MM.1S (cell line): ENCODE measurements around the gene CTSH.

Experiments used
- DNase-seq: peaks from one replicate; pipeline ENCODE4 v3.0.0-alpha.2; 2015
- H2AFZ ChIP-seq: fragments of 300-600 bp; sonication (generic); 2 replicates; pipeline ENCODE4 v1.6.0; 2016; ENCODE audit warnings: antibody characterized with exemption, low read length
- H3F3A ChIP-seq: fragments of 300-600 bp; sonication (generic); 2 replicates; pipeline ENCODE4 v1.6.1; 2016; ENCODE audit warnings: mild to moderate bottlenecking, antibody characterized with exemption, low read length, moderate library complexity, mixed read lengths; ENCODE audit not compliant: insufficient read depth
- H3K27ac ChIP-seq: fragments of 300-600 bp; sonication (generic); 2 replicates; pipeline ENCODE4 v1.5.1; 2016; ENCODE audit warnings: mild to moderate bottlenecking, low read length
- H3K27me3 ChIP-seq: fragments of 300-600 bp; sonication (generic); replicated peaks from 2 replicates; pipeline ENCODE4 v1.6.0; 2016; ENCODE audit warnings: low read length; ENCODE audit not compliant: insufficient read depth
- H3K36me3 ChIP-seq: fragments of 300-600 bp; sonication (generic); replicated peaks from 2 replicates; pipeline ENCODE4 v1.6.1; 2016; ENCODE audit warnings: mild to moderate bottlenecking, low read length, mixed read lengths; ENCODE audit not compliant: insufficient read depth
- H3K4me1 ChIP-seq: fragments of 300-600 bp; sonication (generic); 2 replicates; pipeline ENCODE4 v1.6.1; 2016; ENCODE audit warnings: low read length, mixed read lengths
- H3K4me2 ChIP-seq: fragments of 300-600 bp; sonication (generic); 2 replicates; pipeline ENCODE4 v1.6.0; 2016; ENCODE audit warnings: low read depth, low read length
- H3K4me3 ChIP-seq: fragments of 300-600 bp; sonication (generic); 2 replicates; pipeline ENCODE4 v1.5.1; 2016; ENCODE audit warnings: low read length, mixed read lengths
- H3K79me2 ChIP-seq: fragments of 300-600 bp; sonication (generic); 2 replicates; pipeline ENCODE4 v1.6.1; 2016; ENCODE audit warnings: mixed run types, low read length, mixed read lengths
- H3K9ac ChIP-seq: fragments of 300-600 bp; sonication (generic); 2 replicates; pipeline ENCODE4 v1.6.1; 2016; ENCODE audit warnings: low read length, mixed read lengths
- H3K9me2 ChIP-seq: fragments of 300-600 bp; sonication (generic); replicated peaks from 2 replicates; pipeline ENCODE4 v1.6.1; 2016; ENCODE audit warnings: mild to moderate bottlenecking, low read length, mixed read lengths; ENCODE audit not compliant: insufficient read depth
- H3K9me3 ChIP-seq: fragments of 300-600 bp; sonication (generic); replicated peaks from 2 replicates; pipeline ENCODE4 v1.6.1; 2016; ENCODE audit warnings: mild to moderate bottlenecking, low read length, mixed read lengths; ENCODE audit not compliant: insufficient read depth
- H4K20me1 ChIP-seq: fragments of 300-600 bp; sonication (generic); 2 replicates; pipeline ENCODE4 v1.6.1; 2016; ENCODE audit warnings: mild to moderate bottlenecking, low read length, moderate library complexity, mixed read lengths; ENCODE audit not compliant: insufficient read depth
- EZH2 ChIP-seq: fragments of 300-600 bp; sonication (generic); optimal IDR thresholded peaks from 2 replicates; pipeline ENCODE3; 2017; ENCODE audit warnings: low read depth, mild to moderate bottlenecking, antibody characterized with exemption, low read length, mixed read lengths
- EZH2phosphoT487 ChIP-seq: fragments of 300-600 bp; sonication (generic); IDR thresholded peaks from 2 replicates; pipeline ENCODE4 v1.6.1; 2018; ENCODE audit warnings: antibody characterized with exemption, low read length
- TF ChIP-seq, protein P1 (sequence below): fragments of 300-600 bp; sonication (generic); IDR thresholded peaks from 2 replicates; pipeline ENCODE4 v1.5.1; 2016; ENCODE audit warnings: antibody characterized with exemption, low read length, mixed read lengths

Gene CTSH

DNA sequence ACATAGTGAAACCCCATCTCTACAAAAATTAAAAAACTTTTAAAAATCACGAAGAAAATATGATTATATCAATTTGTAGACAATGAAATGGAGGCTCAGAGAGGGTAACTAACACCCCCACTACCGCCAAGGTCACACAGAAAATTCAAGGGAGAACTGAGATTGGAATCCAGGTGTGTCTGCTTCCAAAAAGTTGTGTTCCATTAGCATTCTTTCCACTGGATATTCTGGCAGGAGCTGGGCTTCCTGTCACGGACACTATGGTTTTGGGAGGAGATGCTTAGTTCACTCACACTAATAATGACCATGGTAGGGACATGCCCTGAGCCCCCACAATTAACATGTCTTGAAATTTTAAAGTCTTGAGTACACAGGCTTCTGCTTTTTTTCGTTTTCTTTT, 28.8 kb downstream of the CTSH start:
- no peaks in the 10 kb centered on the region for H3K36me3 ChIP-seq
- no peaks in the 10 kb centered on the region for H3K27me3 ChIP-seq
- TF ChIP-seq EZH2 (no peak), EZH2phosphoT487 (no peak)
- TF ChIP-seq, protein P1, sequence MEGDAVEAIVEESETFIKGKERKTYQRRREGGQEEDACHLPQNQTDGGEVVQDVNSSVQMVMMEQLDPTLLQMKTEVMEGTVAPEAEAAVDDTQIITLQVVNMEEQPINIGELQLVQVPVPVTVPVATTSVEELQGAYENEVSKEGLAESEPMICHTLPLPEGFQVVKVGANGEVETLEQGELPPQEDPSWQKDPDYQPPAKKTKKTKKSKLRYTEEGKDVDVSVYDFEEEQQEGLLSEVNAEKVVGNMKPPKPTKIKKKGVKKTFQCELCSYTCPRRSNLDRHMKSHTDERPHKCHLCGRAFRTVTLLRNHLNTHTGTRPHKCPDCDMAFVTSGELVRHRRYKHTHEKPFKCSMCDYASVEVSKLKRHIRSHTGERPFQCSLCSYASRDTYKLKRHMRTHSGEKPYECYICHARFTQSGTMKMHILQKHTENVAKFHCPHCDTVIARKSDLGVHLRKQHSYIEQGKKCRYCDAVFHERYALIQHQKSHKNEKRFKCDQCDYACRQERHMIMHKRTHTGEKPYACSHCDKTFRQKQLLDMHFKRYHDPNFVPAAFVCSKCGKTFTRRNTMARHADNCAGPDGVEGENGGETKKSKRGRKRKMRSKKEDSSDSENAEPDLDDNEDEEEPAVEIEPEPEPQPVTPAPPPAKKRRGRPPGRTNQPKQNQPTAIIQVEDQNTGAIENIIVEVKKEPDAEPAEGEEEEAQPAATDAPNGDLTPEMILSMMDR = no peak
- H3F3A ChIP-seq = no peaks in the 10 kb centered on the region
- H3K79me2 ChIP-seq = no peaks in the 10 kb centered on the region
- no peak overlapping the region for H3K9ac ChIP-seq
- no peaks in the 10 kb centered on the region for H3K9me3 ChIP-seq
- H3K4me3 ChIP-seq = no peak overlapping the region
- no peak for DNase-seq
- no peak overlapping the region for H3K27ac ChIP-seq
- H3K9me2 ChIP-seq = no peaks in the 10 kb centered on the region
- no peak overlapping the region for H3K4me2 ChIP-seq
- H3K4me1 ChIP-seq = no peaks in the 10 kb centered on the region
- no peaks in the 10 kb centered on the region for H4K20me1 ChIP-seq
- no peak overlapping the region for H2AFZ ChIP-seq

DNA sequence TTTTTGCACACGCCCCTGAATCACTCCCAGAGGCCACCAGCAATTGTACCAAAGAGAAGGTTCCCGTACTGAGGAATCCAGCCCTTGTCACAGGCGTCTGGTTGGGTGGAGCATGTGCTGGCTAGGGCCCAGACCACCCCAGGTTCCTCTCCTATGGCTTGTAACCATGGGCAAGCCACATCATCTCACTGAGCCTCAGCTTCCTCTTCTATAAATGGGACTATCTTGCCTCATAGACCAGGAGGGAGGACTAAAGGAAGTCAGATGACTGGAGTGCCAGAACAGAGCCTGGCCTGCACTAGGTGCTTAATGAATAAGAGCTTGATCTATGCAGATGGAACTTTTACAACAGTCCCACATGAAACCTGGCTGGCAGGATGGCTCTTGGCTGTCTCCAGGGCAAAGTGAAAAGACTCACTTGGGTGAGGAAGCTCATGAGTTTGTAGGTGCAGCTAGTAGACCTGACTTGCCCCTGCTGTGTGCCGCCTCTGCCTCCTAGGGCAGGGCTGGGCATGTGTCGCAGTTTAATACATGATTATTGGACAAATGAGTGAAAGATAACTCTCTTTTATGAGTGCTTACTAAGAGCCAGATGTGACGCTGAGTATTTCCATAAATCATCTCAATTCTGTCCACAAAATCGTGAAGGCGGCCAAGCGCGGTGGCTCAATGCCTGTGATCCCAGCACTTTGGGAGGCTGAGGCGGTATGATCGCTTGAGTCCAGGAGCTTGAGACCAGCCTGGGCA, 29.3 kb downstream of the CTSH start:
- H3K9me3 ChIP-seq = no peaks in the 10 kb centered on the region
- no peak overlapping the region for H3K4me3 ChIP-seq
- no peaks in the 10 kb centered on the region for H3K36me3 ChIP-seq
- DNase-seq = no peak
- H3K9ac ChIP-seq = no peak overlapping the region
- no peaks in the 10 kb centered on the region for H3K4me1 ChIP-seq
- H3K79me2 ChIP-seq = no peaks in the 10 kb centered on the region
- H3K27me3 ChIP-seq = no peaks in the 10 kb centered on the region
- H3K9me2 ChIP-seq = no peaks in the 10 kb centered on the region
- H3F3A ChIP-seq = no peaks in the 10 kb centered on the region
- no peak overlapping the region for H3K4me2 ChIP-seq
- H4K20me1 ChIP-seq = no peaks in the 10 kb centered on the region
- H2AFZ ChIP-seq = no peak overlapping the region
- TF ChIP-seq, protein P1 = no peak
- TF ChIP-seq EZH2phosphoT487 (no peak), EZH2 (no peak)
- no peak overlapping the region for H3K27ac ChIP-seq

DNA sequence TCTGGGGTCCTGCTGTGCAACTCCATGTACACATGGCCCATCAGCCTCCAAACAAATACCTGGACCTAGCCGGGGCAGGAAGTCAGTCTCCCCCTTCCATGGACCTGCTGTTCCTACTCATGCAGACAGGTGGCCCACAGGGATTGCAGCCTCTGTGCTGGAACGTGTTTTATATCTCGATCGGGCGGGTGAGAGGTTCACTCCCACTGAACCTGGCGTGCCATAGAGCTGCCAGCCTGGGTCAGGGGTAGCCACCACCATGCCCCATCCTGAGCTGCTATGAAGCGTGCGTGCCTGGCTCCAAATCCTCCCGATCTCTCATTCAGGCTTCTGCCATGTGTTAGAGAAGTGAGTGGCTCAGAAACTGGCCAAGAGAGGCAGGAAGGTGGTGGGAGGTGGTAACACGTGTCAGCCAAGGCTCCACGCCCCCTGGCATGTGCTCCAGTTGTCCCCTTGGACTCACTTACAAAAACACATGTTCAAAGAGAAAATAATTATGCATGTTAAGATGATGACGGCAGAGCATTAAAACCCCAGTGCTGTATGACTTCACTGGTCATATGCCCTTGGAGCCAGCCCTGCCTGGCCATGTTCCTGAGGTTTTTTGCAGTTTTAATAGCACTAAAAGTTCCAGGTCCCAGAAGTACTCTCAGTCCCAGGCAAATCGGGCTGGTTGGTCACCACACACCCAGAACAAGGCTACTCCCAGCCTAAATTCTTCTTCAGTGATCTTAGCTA, 30.6 kb downstream of the CTSH start:
- H3K36me3 ChIP-seq = no peaks in the 10 kb centered on the region
- TF ChIP-seq, protein P1 = no peak
- TF ChIP-seq EZH2phosphoT487 (no peak), EZH2 (no peak)
- no peak overlapping the region for H3K4me3 ChIP-seq
- DNase-seq = no peak
- H4K20me1 ChIP-seq = no peaks in the 10 kb centered on the region
- no peaks in the 10 kb centered on the region for H3K9me2 ChIP-seq
- no peak overlapping the region for H3K27ac ChIP-seq
- no peak overlapping the region for H3K4me2 ChIP-seq
- no peaks in the 10 kb centered on the region for H3K9me3 ChIP-seq
- H3K4me1 ChIP-seq = no peaks in the 10 kb centered on the region
- no peaks in the 10 kb centered on the region for H3K79me2 ChIP-seq
- H3F3A ChIP-seq = no peaks in the 10 kb centered on the region
- H3K27me3 ChIP-seq = no peaks in the 10 kb centered on the region
- H2AFZ ChIP-seq = no peak overlapping the region
- no peak overlapping the region for H3K9ac ChIP-seq
